SU-DHL-6 (cell line): ENCODE data around the gene CYP11A1.

Experiments
- H2AFZ ChIP-seq: fragments of 200-600 bp; sonication (generic); 2 replicates; pipeline ENCODE4 v1.6.1; 2014; ENCODE audit warnings: low read depth, mild to moderate bottlenecking, moderate library complexity, mixed read lengths, antibody characterized with exemption, low read length; ENCODE audit not compliant: severe bottlenecking
- H3F3A ChIP-seq: fragments of 200-600 bp; shearing (Covaris generic); 2 replicates; pipeline ENCODE4 v1.6.0; 2016; ENCODE audit warnings: antibody characterized with exemption, mild to moderate bottlenecking; ENCODE audit not compliant: insufficient read depth
- H3K27ac ChIP-seq: fragments of 200-600 bp; sonication (generic); 2 replicates; pipeline ENCODE4 v1.5.1; 2016; ENCODE audit warnings: low read depth, mild to moderate bottlenecking, low read length, moderate library complexity, mixed read lengths
- H3K27me3 ChIP-seq: fragments of 200-600 bp; sonication (generic), shearing (Covaris generic); 2 replicates; pipeline ENCODE4 v1.6.0; 2014; ENCODE audit warnings: mild to moderate bottlenecking, low read length
- H3K36me3 ChIP-seq: fragments of 200-600 bp; sonication (generic); 2 replicates; pipeline ENCODE4 v1.6.1; 2014; ENCODE audit warnings: mild to moderate bottlenecking, low read length, mixed read lengths
- H3K4me2 ChIP-seq: fragments of 300-600, 200-600 bp; shearing (Covaris generic), sonication (generic); 2 replicates; pipeline ENCODE4 v1.6.0; 2014; ENCODE audit warnings: low read length, low read depth, mild to moderate bottlenecking; ENCODE audit not compliant: poor library complexity, severe bottlenecking
- H3K4me3 ChIP-seq: fragments of 200-600 bp; sonication (generic); 2 replicates; pipeline ENCODE4 v1.5.1; 2014; ENCODE audit warnings: antibody characterized with exemption, low read length, mild to moderate bottlenecking, mixed read lengths; ENCODE audit not compliant: insufficient read depth, poor library complexity, severe bottlenecking
- H3K79me2 ChIP-seq: fragments of 200-600 bp; sonication (generic); 2 replicates; pipeline ENCODE4 v1.6.1; 2014; ENCODE audit warnings: mild to moderate bottlenecking, low read length, moderate library complexity; ENCODE audit not compliant: insufficient read depth
- H3K9ac ChIP-seq: fragments of 200-600 bp; sonication (generic); 2 replicates; pipeline ENCODE4 v1.7.0; 2014; ENCODE audit warnings: mild to moderate bottlenecking, low read length
- H3K9me2 ChIP-seq: fragments of 200-600 bp; sonication (generic); replicated peaks from 2 replicates; pipeline ENCODE4 v1.6.1; 2014; ENCODE audit warnings: low read length; ENCODE audit not compliant: insufficient read depth
- H3K9me3 ChIP-seq: fragments of 200-600 bp; sonication (generic); 2 replicates; pipeline ENCODE4 v1.6.1; 2014; ENCODE audit warnings: low read length, mixed read lengths; ENCODE audit not compliant: insufficient read depth
- H4K20me1 ChIP-seq: fragments of 200-600 bp; sonication (generic); 2 replicates; pipeline ENCODE4 v1.6.1; 2014; ENCODE audit warnings: low read depth, mild to moderate bottlenecking, antibody characterized with exemption, low read length, moderate library complexity, mixed read lengths
- CTCF ChIP-seq: fragments of 200-600 bp; sonication (generic); IDR thresholded peaks from one replicate; pipeline ENCODE4 v1.5.1; 2017; ENCODE audit warnings: antibody characterized with exemption, mild to moderate bottlenecking, low read length, moderate library complexity; ENCODE audit not compliant: insufficient read depth, poor library complexity, severe bottlenecking
- EZH2phosphoT487 ChIP-seq: fragments of 200-600 bp; sonication (generic), shearing (Covaris generic); conservative IDR thresholded peaks from 2 replicates; pipeline ENCODE4 v1.6.1; 2018; ENCODE audit warnings: mild to moderate bottlenecking, antibody characterized with exemption, low read length, moderate library complexity, mixed read lengths

CYP11A1 gene

GRCh38 chr15:74414603-74415338 lies 47.3 kb upstream of the CYP11A1 start:
- TF ChIP-seq CTCF, result no peak

DNA sequence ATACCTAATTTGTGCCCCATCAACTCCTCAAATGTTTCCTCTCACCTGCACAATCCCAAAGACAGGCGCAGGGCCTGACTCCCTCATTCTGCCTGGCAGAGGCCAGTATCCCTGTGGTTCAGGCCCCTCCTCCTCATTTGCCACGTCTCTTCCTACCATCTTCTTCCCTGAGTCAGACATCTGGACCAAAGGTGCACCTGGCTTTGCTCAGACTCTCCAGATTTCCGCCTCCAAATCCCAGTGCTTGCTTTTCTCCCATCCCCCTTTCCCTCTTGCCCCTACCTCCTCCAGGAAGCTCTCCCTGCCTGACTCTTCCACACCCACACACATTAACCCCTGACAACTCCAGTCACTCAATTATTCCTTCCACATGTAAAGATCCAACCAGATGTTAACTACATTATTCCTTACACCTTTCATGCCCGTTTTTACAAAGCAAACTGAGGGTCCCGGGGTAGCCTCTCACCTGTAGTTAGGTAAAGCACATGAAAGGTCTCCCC lies 46.7 kb upstream of the CYP11A1 start:
- Histone ChIP-seq H3K4me2 (no peak overlapping the region), H3F3A (no peaks in the 10 kb centered on the region), H3K27ac (no peak overlapping the region)

More at GRCh38 chr15:74414603-74415338, 47.3 kb upstream of the CYP11A1 start:
- Histone ChIP-seq H3K9me2 (no peaks in the 10 kb centered on the region), H3K36me3 (no peaks in the 10 kb centered on the region), H3K79me2 (no peaks in the 10 kb centered on the region), H3K4me3 (no peak overlapping the region), H4K20me1 (no peaks in the 10 kb centered on the region), H3K27me3 (no peaks in the 10 kb centered on the region), H3K27ac (no peak overlapping the region), H2AFZ (no peak overlapping the region), H3K9ac (no peak overlapping the region), H3K9me3 (no peaks in the 10 kb centered on the region), H3K4me2 (no peak overlapping the region), H3F3A (no peaks in the 10 kb centered on the region)

DNA sequence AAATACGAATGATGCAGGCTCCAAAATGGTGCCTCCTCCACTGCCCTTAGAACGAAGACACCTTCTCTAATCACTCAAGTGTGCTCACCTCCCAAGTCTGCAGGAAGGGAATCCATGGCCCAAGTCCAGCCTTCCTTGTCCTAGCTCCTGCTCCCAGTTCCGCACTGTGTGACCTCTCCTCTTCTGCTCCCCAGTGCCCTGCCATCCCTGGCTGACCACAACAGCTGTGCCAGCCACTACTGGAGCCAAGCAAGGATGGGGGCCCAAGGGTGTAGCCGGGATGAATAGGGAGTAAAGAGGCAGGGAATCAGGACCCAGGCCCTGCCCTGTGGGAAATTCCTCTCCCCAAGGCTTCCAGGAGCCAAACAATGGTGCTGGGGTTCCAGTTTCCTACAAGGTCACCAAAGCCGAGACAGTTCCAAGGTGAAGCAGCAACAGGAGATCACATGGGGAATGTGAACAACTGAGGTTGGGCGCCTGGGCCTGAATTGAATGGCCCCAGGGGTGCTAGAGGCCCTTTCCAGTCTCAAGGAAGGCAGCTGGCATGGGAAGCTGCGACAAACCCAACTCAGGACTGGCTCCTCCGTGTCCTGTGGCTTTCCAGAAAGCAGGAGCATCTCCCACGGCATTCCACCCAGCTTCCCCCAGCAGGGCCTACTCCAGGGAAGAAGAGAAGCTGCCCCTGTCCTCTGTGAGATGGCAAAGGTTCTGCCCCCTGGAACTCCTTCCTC lies 46.1 kb upstream of the CYP11A1 start:
- Histone ChIP-seq H3K9me2 (no peaks in the 10 kb centered on the region), H3K9me3 (no peaks in the 10 kb centered on the region), H4K20me1 (no peaks in the 10 kb centered on the region), H3K79me2 (no peaks in the 10 kb centered on the region), H3K36me3 (no peaks in the 10 kb centered on the region), H2AFZ (no peak overlapping the region), H3K4me3 (no peak overlapping the region), H3F3A (no peaks in the 10 kb centered on the region), H3K27me3 (no peaks in the 10 kb centered on the region), H3K27ac (no peak overlapping the region), H3K9ac (no peak overlapping the region), H3K4me2 (no peak overlapping the region)
- TF ChIP-seq CTCF, result no peak
- TF ChIP-seq EZH2phosphoT487, result no peak

More for the DNA sequence above, 46.7 kb upstream of the CYP11A1 start:
- Histone ChIP-seq H3K9ac (no peak overlapping the region), H3K79me2 (no peaks in the 10 kb centered on the region), H3K9me3 (no peaks in the 10 kb centered on the region), H2AFZ (no peak overlapping the region), H3K9me2 (no peaks in the 10 kb centered on the region), H3K4me3 (no peak overlapping the region), H3K27me3 (no peaks in the 10 kb centered on the region), H3K36me3 (no peaks in the 10 kb centered on the region), H4K20me1 (no peaks in the 10 kb centered on the region)
- TF ChIP-seq EZH2phosphoT487, result no peak
- TF ChIP-seq CTCF, result no peak
